Activated B cell treated with CpG ODN at 0.5 μM for 24 hours (primary cell): ENCODE measurements around the gene AGER. TPM values are rescaled to one million over a fixed set of nuclear protein-coding genes. Genes with fewer than 3 reads are reported as not detected.

ENCODE experiments used
- ATAC-seq: fragments of 200-7000 bp; cut with Tn5 transposase; one replicate; pipeline ENCODE4 v1.10.0; 2021; ENCODE audit warnings: low read depth, mild to moderate bottlenecking, moderate library complexity
- CTCF ChIA-PET: fragments of 350-600 bp; sonication (Branson Sonifier 250); formaldehyde crosslinking; loops from one replicate; lab custom pipeline; 2021; ENCODE audit warnings: antibody characterized with exemption; lab: Charles Lee
- POLR2A ChIA-PET: fragments of 350-600 bp; sonication (Branson Sonifier 250); formaldehyde crosslinking; loops from one replicate; lab custom pipeline; 2021; ENCODE audit warnings: antibody characterized with exemption; lab: Charles Lee
- DNase-seq: peaks from one replicate; pipeline ENCODE4 v3.0.0; 2022
- H3K27ac Mint-ChIP-seq: one replicate; pipeline ENCODE4 v1.8.0; 2020; ENCODE audit warnings: mixed read lengths
- H3K27me3 Mint-ChIP-seq: one replicate; pipeline ENCODE4 v1.8.0; 2021; ENCODE audit warnings: mixed read lengths
- H3K36me3 Mint-ChIP-seq: one replicate; pipeline ENCODE4 v1.8.0; 2021; ENCODE audit warnings: low read depth, mixed read lengths
- H3K4me1 Mint-ChIP-seq: one replicate; pipeline ENCODE4 v1.8.0; 2021; ENCODE audit warnings: mixed read lengths
- H3K4me3 Mint-ChIP-seq: one replicate; pipeline ENCODE4 v1.8.0; 2020; ENCODE audit warnings: mild to moderate bottlenecking, mixed read lengths
- H3K9me3 Mint-ChIP-seq: one replicate; pipeline ENCODE4 v1.8.0; 2020; ENCODE audit warnings: mixed read lengths
- CTCF ChIP-seq: fragments of 200-600 bp; IDR thresholded peaks from one replicate; pipeline ENCODE4 v1.8.0; 2022; ENCODE audit warnings: antibody characterized with exemption, mild to moderate bottlenecking
- intact Hi-C: fragments of 100-400 bp; cut with micrococcal nuclease; formaldehyde crosslinking; loops from one replicate; pipeline ENCODE4 v1.15.1; 2024
- total RNA-seq: library from RNA; stranded (reverse); gene quantifications from 2 replicates; pipeline ENCODE4 v1.2.3, GENCODE V29; 2022

AGER gene
- total RNA-seq, 1 donor from 2014 or later: 30.8 TPM

GRCh38 chr6:32210191-32210601 is 26.1 kb upstream of the AGER start:
- POLR2A ChIA-PET: no interaction called here
- DNase-seq (no peak), ATAC-seq (no peak)

GRCh38 chr6:32208996-32209395 is 24.9 kb upstream of the AGER start:
- DNase-seq (no peak), ATAC-seq (no peak)
- CTCF ChIA-PET: no interaction called here
- no peak for TF ChIP-seq CTCF
- intact Hi-C loops: no loop called here
- Mint-ChIP-seq H3K36me3 (no peaks in the 10 kb centered on the region), H3K27ac (no peak overlapping the region), H3K27me3 (peaks cover 3% of the 10 kb centered on the region), H3K4me3 (no peak overlapping the region), H3K9me3 (no peaks in the 10 kb centered on the region), H3K4me1 (peaks cover 8% of the 10 kb centered on the region)
- POLR2A ChIA-PET: no interaction called here

More at GRCh38 chr6:32210191-32210601, 26.1 kb upstream of the AGER start:
- no peak overlapping the region for H3K4me3 Mint-ChIP-seq
- CTCF ChIA-PET: no interaction called here
- no peaks in the 10 kb centered on the region for H3K27me3 Mint-ChIP-seq
- no peak overlapping the region for H3K27ac Mint-ChIP-seq
- no peaks in the 10 kb centered on the region for H3K9me3 Mint-ChIP-seq
- H3K4me1 Mint-ChIP-seq: peaks cover 10% of the 10 kb centered on the region
- intact Hi-C loops: no loop called here
- TF ChIP-seq CTCF: no peak
- H3K36me3 Mint-ChIP-seq: no peaks in the 10 kb centered on the region

- POLR2A ChIA-PET: interaction anchor here (0.6 kb wide), 1 partner anchor 165 kb away, joined by 3 read pairs; no protein-coding TSS in a partner anchor
- ATAC-seq (no peak), DNase-seq (no peak)
- Mint-ChIP-seq H3K9me3 (no peaks in the 10 kb centered on the region), H3K27ac (no peak overlapping the region), H3K27me3 (peaks cover 5% of the 10 kb centered on the region), H3K4me3 (no peak overlapping the region), H3K36me3 (no peaks in the 10 kb centered on the region), H3K4me1 (peaks cover 5% of the 10 kb centered on the region)
- CTCF ChIA-PET: no interaction called here
- TF ChIP-seq CTCF: no peak
- intact Hi-C loops: no loop called here
Observed at GRCh38 chr6:32204268-32204715, 20.2 kb upstream of the AGER start.

GRCh38 chr6:32203426-32204267 is 19.6 kb upstream of the AGER start:
- H3K27me3 Mint-ChIP-seq: peaks cover 5% of the 10 kb centered on the region
- H3K4me1 Mint-ChIP-seq: peaks cover 5% of the 10 kb centered on the region
- no peak for TF ChIP-seq CTCF
- H3K4me3 Mint-ChIP-seq: no peak overlapping the region
- DNase-seq (no peak), ATAC-seq (no peak)
- ChIA-PET CTCF (no interaction called here), POLR2A (no interaction called here)
- H3K27ac Mint-ChIP-seq: no peak overlapping the region
- no peaks in the 10 kb centered on the region for H3K9me3 Mint-ChIP-seq
- intact Hi-C loops: no loop called here
- H3K36me3 Mint-ChIP-seq: no peaks in the 10 kb centered on the region

- ATAC-seq: no peak
- intact Hi-C loops: no loop called here
- ChIA-PET CTCF (no interaction called here), POLR2A (no interaction called here)
- H3K36me3 Mint-ChIP-seq: no peaks in the 10 kb centered on the region
- no peak for DNase-seq
- H3K27ac Mint-ChIP-seq: no peak overlapping the region
- peaks cover 3% of the 10 kb centered on the region for H3K4me1 Mint-ChIP-seq
- no peak for TF ChIP-seq CTCF
- peaks cover 5% of the 10 kb centered on the region for H3K27me3 Mint-ChIP-seq
- H3K9me3 Mint-ChIP-seq: no peaks in the 10 kb centered on the region
- no peak overlapping the region for H3K4me3 Mint-ChIP-seq
Observed at GRCh38 chr6:32202186-32202585, 18.1 kb upstream of the AGER start.
